GM12872 (cell line): ENCODE results near the gene HPF1.

Source experiments
- TF ChIP-seq, protein P1 (sequence below): IDR thresholded peaks from 3 replicates; pipeline ENCODE4 v1.5.1; 2011; ENCODE audit warnings: low read depth, mild to moderate bottlenecking, low read length, moderate library complexity; ENCODE audit not compliant: insufficient read depth

Gene HPF1

GRCh38 chr4:169727616-169728015 is 30.1 kb downstream of the HPF1 start:
- TF ChIP-seq, protein P1, sequence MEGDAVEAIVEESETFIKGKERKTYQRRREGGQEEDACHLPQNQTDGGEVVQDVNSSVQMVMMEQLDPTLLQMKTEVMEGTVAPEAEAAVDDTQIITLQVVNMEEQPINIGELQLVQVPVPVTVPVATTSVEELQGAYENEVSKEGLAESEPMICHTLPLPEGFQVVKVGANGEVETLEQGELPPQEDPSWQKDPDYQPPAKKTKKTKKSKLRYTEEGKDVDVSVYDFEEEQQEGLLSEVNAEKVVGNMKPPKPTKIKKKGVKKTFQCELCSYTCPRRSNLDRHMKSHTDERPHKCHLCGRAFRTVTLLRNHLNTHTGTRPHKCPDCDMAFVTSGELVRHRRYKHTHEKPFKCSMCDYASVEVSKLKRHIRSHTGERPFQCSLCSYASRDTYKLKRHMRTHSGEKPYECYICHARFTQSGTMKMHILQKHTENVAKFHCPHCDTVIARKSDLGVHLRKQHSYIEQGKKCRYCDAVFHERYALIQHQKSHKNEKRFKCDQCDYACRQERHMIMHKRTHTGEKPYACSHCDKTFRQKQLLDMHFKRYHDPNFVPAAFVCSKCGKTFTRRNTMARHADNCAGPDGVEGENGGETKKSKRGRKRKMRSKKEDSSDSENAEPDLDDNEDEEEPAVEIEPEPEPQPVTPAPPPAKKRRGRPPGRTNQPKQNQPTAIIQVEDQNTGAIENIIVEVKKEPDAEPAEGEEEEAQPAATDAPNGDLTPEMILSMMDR, result no peak

DNA sequence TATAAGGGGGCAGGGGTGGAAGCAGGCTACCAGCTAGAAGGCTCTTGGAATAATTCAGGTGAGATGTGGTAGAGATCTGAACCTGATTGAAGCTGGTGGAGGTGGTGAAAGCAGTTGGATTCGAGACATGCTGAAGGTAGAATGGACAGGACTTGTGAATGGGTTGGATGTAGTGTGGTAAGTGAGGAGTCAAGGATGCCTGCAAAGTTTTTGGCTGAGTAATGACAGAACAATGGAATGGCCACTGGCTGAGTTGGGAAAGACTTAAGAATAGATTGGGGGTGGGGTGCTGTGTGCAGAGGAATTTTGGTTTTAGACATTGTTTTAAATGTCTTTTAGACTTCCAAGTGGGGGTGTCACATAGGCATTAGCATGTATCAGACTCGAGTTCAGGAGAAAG is 33.5 kb downstream of the HPF1 start:
- TF ChIP-seq, protein P1, result no peak

DNA sequence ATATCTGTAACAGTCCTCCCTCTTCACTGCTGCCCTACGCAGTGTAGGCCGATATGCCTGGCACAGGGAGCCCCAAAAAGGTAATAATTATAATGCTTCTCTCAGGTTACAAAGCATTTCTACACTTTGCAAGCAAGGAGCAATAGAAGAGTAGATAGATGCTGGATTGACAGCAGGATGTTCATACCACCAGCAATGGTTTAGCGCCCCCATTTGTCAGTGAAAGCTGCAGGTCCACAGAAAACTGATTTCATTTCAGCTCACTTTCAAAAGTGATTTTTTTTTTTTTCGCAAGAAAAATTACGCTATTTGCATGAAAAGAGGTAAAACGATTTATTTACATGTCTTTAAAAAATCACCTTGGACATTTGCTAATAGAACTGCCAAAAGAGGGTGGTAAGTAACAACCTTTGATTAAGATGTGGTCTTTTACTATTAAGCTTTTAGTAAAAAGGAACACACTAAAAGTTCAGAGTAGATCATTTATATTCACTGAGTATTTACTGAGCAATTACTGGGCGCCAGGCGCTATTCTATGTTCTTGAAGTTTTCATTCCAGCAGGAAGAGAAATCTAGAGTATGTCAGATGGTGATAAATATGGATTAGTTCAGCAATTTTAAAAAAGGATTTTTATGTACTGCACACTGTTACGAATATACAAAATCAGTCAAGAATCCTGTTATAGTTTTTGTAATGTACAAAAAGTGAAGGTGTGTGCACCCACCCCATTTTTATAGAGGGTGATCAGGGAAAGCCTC is 34.4 kb downstream of the HPF1 start:
- TF ChIP-seq, protein P1, result no peak

DNA sequence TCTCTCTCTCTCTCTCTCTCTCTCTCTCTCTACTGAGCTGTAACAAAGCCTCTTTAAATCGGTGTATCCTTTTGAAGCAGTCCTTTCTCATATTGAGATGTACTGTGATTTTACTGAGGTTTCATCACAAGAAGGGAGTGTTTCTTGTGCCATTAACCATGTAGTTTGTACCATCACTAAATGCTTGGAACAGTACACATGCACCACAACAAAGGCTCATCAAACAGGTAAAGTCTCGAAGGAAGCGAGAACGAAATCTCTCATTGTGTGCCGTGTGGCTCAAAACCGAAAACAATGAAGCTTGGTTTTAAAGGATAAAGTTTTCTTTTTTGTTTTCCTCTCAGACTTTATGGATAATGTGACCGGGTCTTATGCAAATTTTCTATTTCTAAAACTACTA is 37.2 kb downstream of the HPF1 start:
- TF ChIP-seq, protein P1, result no peak

DNA sequence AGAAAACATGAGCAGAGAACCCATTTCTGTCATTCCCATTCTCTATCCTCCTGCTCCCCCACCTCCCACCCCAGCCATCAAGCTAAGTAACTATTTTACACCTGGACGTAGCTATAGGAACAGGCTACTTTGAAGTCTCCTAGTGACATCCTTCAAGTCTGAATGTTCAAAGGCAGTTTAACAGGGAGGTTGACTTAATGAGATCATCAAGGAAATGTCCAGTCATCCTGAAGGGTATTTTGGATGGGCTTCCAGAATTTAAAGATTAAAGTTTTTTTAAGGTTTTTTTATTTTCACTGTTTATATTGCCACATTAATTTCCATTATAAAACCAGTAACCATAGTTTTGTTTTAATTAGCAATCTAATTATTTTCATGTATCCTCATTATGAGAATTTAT is 41.1 kb downstream of the HPF1 start:
- TF ChIP-seq, protein P1, result no peak

DNA sequence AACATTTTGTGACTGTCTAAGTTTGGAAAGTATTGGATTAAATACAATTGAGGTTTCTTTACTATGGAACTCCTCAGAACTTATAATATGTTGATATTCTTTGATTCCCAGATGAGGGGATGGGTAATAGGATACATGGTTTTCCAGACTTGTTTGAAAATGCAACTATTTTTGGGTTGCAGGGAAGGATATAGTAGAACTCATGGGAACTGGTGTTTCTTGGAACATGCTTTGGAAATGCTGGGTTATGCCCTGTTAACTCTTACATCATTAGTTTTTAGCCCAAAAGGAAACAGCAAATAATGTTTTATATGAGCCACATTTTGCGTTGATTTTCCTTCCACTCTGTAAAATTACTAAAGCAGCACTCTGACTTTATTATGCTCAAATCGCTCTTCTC is 41.9 kb downstream of the HPF1 start:
- TF ChIP-seq, protein P1, result no peak

DNA sequence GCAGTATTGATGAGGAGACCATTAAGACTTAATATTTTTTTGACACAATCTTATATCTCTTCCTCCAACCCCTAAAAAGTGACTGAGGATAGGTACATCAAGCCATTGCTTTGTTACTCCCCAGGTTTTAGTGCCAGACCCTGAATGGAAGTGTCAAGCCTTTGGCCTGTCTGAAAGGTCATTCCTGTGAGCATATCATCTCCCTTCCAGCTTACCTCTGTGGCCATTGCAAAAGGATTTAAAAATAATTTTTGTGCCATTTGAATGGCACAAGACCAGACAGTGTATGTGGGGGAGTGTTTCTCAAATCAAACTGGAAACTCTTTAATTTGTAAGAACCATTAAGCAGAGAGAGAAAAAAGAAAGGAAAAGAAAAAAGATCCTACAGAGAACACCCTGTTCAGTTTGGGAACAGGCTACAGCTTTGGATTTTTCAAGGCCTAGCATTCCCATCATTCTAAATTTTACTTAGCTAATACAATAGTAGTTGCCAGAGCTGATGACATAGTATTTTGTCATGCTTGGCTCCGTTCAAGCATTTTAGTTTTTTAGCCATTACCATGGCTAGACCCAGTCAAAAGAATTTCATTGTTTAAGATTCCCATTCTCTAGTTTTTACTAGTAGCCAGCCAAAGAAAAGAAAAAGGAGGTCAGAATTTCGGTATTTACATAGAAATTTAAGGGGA is 49.6 kb downstream of the HPF1 start:
- TF ChIP-seq, protein P1, result no peak
